Bronchial epithelial cell (primary cell): ENCODE measurements around the gene TRAPPC5. TPM values are rescaled to one million over a fixed set of nuclear protein-coding genes. Genes with fewer than 3 reads are reported as not detected.

ENCODE experiments used
- DNase-seq: peaks from one replicate; pipeline ENCODE4 v3.0.0-alpha.2; 2010; ENCODE audit warnings: low read depth
- FAIRE-seq: peaks from 2 replicates; lab custom pipeline; 2011; peaks lifted over from hg19 to GRCh38; lab: Jason Lieb, UNC
- H3K27me3 ChIP-seq: 2 replicates; pipeline ENCODE4 v1.5.1; 2011; ENCODE audit warnings: low read length; ENCODE audit not compliant: control insufficient read depth, insufficient read depth
- H3K36me3 ChIP-seq: 2 replicates; pipeline ENCODE4 v1.5.1; 2011; ENCODE audit warnings: low read length; ENCODE audit not compliant: control insufficient read depth, insufficient read depth
- H3K4me3 ChIP-seq: 2 replicates; pipeline ENCODE4 v1.5.1; 2011; ENCODE audit warnings: mild to moderate bottlenecking, low read depth, low read length, control low read depth
- total RNA-seq: library from RNA; depleted of rRNA; stranded (reverse); fragments of >200 nt; gene quantifications from 2 replicates; pipeline ENCODE4 v1.2.1, GENCODE V29; 2014
- TF ChIP-seq, protein P1 (sequence below): IDR thresholded peaks from 2 replicates; pipeline ENCODE4 v1.5.1; 2011; ENCODE audit warnings: mild to moderate bottlenecking, moderate library complexity, low read length, control low read depth, inconsistent platforms; ENCODE audit not compliant: insufficient read depth, severe bottlenecking

The TRAPPC5 gene
- total RNA-seq, 1 donor from 2014 or later = 29.2 TPM

- DNase-seq (no peak), FAIRE-seq (no peak)
- Histone ChIP-seq H3K36me3 (peaks cover 6% of the 10 kb centered on the region), H3K27me3 (no peaks in the 10 kb centered on the region), H3K4me3 (no peak overlapping the region)
- TF ChIP-seq, protein P1, sequence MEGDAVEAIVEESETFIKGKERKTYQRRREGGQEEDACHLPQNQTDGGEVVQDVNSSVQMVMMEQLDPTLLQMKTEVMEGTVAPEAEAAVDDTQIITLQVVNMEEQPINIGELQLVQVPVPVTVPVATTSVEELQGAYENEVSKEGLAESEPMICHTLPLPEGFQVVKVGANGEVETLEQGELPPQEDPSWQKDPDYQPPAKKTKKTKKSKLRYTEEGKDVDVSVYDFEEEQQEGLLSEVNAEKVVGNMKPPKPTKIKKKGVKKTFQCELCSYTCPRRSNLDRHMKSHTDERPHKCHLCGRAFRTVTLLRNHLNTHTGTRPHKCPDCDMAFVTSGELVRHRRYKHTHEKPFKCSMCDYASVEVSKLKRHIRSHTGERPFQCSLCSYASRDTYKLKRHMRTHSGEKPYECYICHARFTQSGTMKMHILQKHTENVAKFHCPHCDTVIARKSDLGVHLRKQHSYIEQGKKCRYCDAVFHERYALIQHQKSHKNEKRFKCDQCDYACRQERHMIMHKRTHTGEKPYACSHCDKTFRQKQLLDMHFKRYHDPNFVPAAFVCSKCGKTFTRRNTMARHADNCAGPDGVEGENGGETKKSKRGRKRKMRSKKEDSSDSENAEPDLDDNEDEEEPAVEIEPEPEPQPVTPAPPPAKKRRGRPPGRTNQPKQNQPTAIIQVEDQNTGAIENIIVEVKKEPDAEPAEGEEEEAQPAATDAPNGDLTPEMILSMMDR = no peak
These were observed 645 bp upstream of the TRAPPC5 start for GRCh38 chr19:7679771-7680605.

- DNase-seq (peak; percentile 50), FAIRE-seq (no peak)
- H3K36me3 ChIP-seq = peaks cover 6% of the 10 kb centered on the region
- TF ChIP-seq, protein P1 = peak; percentile 78
- no peaks in the 10 kb centered on the region for H3K27me3 ChIP-seq
- peak overlapping the region; percentile 99 for H3K4me3 ChIP-seq
These were observed 924 bp downstream of the TRAPPC5 start for GRCh38 chr19:7681340-7682174.

GRCh38 chr19:7682175-7682855 is 1.7 kb downstream of the TRAPPC5 start:
- Histone ChIP-seq H3K4me3 (no peak overlapping the region), H3K36me3 (peaks cover 6% of the 10 kb centered on the region), H3K27me3 (no peaks in the 10 kb centered on the region)
- DNase-seq (no peak), FAIRE-seq (no peak)
- TF ChIP-seq, protein P1 = no peak

- Histone ChIP-seq H3K27me3 (no peaks in the 10 kb centered on the region), H3K36me3 (peaks cover 6% of the 10 kb centered on the region), H3K4me3 (no peak overlapping the region)
- TF ChIP-seq, protein P1 = no peak
- FAIRE-seq (no peak), DNase-seq (no peak)
These were observed 5.2 kb downstream of the TRAPPC5 start for GRCh38 chr19:7685546-7686445.

DNA sequence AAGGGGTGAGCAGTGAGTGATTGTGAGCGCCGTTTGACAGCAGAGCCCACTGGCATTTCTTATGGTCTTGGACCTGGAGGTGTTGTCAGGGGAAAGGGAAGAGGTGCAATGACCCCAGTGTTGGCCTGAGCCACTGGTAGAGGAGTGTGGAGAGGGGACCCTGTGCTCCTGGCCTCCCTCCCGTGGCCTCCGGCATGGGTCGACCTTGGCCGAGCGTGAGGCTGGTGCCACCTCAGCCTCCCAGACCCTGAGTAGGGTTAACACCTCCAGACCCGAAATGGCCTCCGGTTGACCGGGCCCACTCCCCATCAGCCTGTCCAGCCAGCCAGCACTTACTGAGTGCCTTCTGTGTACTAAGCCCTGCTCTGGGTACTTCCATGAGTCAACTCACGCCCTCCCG is 6.5 kb downstream of the TRAPPC5 start:
- Histone ChIP-seq H3K27me3 (no peaks in the 10 kb centered on the region), H3K36me3 (peaks cover 6% of the 10 kb centered on the region), H3K4me3 (no peak overlapping the region)
- DNase-seq (no peak), FAIRE-seq (no peak)
- TF ChIP-seq, protein P1 = no peak
